Mucosa of stomach (tissue), 1 donor: ENCODE measurements around the gene CRNN.

Experiments
- H3K27me3 ChIP-seq: one replicate; pipeline ENCODE4 v1.7.0; 2013; ENCODE audit warnings: mild to moderate bottlenecking, low read length; ENCODE audit not compliant: control insufficient read depth, insufficient read depth
- H3K36me3 ChIP-seq: one replicate; pipeline ENCODE4 v1.7.0; 2013; ENCODE audit warnings: low read length; ENCODE audit not compliant: control insufficient read depth, insufficient read depth
- H3K4me1 ChIP-seq: one replicate; pipeline ENCODE4 v1.7.0; 2013; ENCODE audit warnings: mild to moderate bottlenecking, low read length; ENCODE audit not compliant: control insufficient read depth, insufficient read depth
- H3K4me3 ChIP-seq: one replicate; pipeline ENCODE4 v1.7.0; 2013; ENCODE audit warnings: low read length
- H3K9ac ChIP-seq: one replicate; pipeline ENCODE4 v1.7.0; 2013; ENCODE audit warnings: mild to moderate bottlenecking, low read length, moderate library complexity
- H3K9me3 ChIP-seq: one replicate; pipeline ENCODE4 v1.7.0; 2013; ENCODE audit warnings: mild to moderate bottlenecking, low read length, moderate library complexity; ENCODE audit not compliant: control insufficient read depth
- donor health status: Pancreatic carcinoma.

The CRNN gene

DNA sequence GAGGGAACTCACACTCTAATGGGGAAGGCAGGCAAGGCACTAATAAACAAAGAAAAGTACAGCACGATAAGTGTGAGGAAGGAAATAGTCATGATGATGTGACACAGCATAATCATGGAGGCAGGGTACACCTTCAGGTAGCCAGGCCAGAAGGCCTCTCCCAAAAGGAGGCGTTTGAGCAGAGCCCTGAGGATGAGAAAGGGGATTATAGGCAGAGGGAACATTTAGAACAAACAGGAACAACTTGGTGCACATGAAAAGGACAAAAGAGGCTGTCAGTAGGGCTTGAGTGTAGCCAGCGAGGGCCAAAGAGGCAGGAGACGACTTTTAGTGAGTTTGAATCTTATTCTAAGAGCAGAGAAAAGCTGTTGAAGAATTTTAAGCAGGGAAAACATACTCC, 33.4 kb upstream of the CRNN start:
- no peaks in the 10 kb centered on the region for H3K36me3 ChIP-seq
- H3K4me1 ChIP-seq = peaks cover 6% of the 10 kb centered on the region
- no peak overlapping the region for H3K9ac ChIP-seq
- no peaks in the 10 kb centered on the region for H3K9me3 ChIP-seq
- H3K27me3 ChIP-seq = no peaks in the 10 kb centered on the region
- no peak overlapping the region for H3K4me3 ChIP-seq

DNA sequence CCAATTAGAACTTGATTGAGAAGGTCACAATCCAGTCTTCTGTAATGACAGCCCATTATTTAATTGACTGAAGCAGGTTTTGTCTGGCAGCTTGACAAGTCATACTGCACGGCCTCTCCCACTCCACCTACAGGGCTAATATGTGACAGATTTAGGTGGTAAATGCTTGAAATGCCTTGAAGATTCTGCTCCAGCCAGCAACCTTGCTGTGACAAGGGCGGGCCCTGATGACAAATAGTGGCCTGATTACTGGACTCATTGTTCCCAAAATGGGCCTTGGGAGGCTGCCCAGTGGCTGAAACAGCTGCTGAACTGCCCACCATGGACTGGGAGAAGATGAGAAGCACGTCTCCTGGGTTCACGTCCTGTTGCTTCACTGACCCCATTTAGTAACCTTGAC, 30.0 kb upstream of the CRNN start:
- Histone ChIP-seq H3K27me3 (peaks cover under 1% of the 10 kb centered on the region), H3K36me3 (no peaks in the 10 kb centered on the region), H3K9ac (no peak overlapping the region), H3K9me3 (no peaks in the 10 kb centered on the region), H3K4me3 (no peak overlapping the region), H3K4me1 (peaks cover 14% of the 10 kb centered on the region)

DNA sequence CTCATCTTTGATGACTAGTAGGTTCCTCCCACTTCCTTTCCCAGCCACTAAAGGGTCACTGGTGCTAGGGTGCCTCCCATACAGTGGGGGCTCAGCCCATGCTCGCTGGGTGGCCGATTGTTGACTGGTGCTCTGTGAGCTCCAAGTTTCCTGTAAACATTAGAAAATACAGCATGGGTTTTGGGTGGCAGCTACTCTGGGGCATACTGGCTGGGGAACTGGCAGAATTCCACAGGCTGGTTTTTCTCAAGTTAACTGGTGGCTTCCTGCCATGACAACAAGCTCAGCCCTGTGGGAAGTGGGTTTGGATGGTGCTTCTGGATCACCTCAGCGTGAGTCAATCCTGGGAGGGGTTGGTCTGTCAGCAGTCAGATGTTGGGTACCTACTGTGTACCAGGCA, 28.7 kb upstream of the CRNN start:
- H3K4me1 ChIP-seq = peaks cover 14% of the 10 kb centered on the region
- H3K27me3 ChIP-seq = peaks cover 5% of the 10 kb centered on the region
- H3K9me3 ChIP-seq = no peaks in the 10 kb centered on the region
- H3K9ac ChIP-seq = no peak overlapping the region
- H3K4me3 ChIP-seq = no peak overlapping the region
- H3K36me3 ChIP-seq = no peaks in the 10 kb centered on the region

DNA sequence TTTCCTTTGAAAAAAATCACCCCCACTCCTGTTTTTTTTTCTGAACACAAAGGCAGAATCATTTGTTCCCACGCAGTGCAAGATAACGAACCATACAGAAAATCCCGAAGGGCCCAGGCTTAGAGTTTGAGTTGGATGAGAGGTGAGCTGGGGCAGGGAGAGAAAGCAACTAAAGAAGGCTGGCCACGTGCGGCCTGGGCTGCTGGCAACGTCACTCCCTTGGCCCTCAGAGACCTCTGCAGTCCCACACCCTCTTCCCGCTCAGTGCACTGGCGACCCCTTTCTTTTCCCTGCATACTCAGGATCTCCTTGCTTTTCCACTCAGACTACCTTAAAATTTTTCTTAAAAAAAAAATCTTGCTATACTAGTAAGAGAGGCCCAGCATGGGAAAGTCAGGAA, 28.2 kb upstream of the CRNN start:
- H3K9me3 ChIP-seq = no peaks in the 10 kb centered on the region
- no peaks in the 10 kb centered on the region for H3K36me3 ChIP-seq
- H3K4me1 ChIP-seq = peaks cover 16% of the 10 kb centered on the region
- no peak overlapping the region for H3K4me3 ChIP-seq
- no peak overlapping the region for H3K9ac ChIP-seq
- H3K27me3 ChIP-seq = peaks cover 5% of the 10 kb centered on the region

DNA sequence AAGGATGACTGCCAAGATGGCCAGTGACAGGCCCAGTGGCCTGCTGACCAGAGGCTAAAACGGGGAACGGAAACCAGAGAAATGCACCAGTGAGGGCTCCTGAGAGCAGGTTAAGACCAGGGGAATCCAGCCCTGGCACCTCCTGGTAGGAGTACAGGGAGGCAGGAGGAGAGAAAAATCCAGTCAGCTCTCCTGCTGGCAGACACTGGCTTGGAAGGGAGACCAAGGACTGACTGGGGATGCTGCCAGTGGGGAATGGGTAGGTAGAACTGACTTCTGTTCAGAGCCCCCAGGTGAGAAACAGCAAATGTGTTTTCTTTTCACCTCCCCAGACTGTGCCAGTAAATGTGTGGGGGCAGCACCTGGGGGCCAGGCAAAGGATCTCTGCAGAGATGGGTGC, 27.7 kb upstream of the CRNN start:
- Histone ChIP-seq H3K4me1 (peaks cover 22% of the 10 kb centered on the region), H3K9me3 (no peaks in the 10 kb centered on the region), H3K36me3 (no peaks in the 10 kb centered on the region)

DNA sequence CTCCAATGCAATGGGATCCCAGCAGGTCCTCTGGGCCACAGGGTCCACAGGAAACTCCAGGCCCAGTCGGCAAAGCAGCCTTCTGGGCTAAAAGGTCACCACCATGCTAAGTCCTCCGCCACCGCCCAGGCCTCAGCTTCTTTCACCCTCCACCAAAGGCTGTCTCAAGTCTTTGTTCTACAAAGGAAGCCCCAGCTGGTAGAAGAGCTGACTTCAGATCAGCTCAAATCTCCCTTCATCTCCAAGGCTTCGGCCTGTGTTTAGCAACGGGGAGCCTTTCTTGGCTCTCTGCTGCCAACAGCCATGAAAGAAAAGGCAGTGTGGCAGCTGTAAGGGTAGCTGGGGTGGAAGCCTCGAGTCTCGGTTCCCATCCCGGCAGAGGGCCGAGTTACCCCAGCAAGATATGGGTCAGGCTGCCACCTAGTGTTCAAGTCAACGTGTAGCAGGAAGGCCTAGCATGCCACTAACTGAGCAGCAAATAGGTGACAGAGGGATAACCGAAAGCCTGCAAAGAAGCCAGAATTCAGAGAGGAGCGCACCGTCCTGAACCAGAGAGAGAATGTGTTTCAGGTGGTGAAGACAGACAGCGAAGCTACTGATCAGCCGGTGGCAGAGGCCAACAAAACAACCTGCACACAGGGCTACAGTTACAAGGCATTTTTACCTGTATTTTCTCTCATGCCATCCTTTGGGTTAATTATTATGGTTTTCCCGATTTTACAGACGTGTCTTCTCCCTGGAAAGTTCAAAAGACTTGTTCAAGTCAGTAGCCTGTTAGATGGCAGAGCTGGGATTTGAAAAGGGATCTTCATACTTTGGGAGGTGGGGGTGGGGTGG, 26.8 kb upstream of the CRNN start:
- H3K36me3 ChIP-seq = no peaks in the 10 kb centered on the region
- H3K9me3 ChIP-seq = no peaks in the 10 kb centered on the region
- H3K4me3 ChIP-seq = no peak overlapping the region
- no peak overlapping the region for H3K9ac ChIP-seq
- peaks cover 5% of the 10 kb centered on the region for H3K27me3 ChIP-seq
- peaks cover 25% of the 10 kb centered on the region for H3K4me1 ChIP-seq

More for the DNA sequence above, 27.7 kb upstream of the CRNN start:
- Histone ChIP-seq H3K9ac (no peak overlapping the region), H3K4me3 (no peak overlapping the region), H3K27me3 (peaks cover 5% of the 10 kb centered on the region)

- peaks cover 17% of the 10 kb centered on the region for H3K4me1 ChIP-seq
- no peaks in the 10 kb centered on the region for H3K36me3 ChIP-seq
Measured at GRCh38 chr1:152436593-152437496, 22.8 kb upstream of the CRNN start.

DNA sequence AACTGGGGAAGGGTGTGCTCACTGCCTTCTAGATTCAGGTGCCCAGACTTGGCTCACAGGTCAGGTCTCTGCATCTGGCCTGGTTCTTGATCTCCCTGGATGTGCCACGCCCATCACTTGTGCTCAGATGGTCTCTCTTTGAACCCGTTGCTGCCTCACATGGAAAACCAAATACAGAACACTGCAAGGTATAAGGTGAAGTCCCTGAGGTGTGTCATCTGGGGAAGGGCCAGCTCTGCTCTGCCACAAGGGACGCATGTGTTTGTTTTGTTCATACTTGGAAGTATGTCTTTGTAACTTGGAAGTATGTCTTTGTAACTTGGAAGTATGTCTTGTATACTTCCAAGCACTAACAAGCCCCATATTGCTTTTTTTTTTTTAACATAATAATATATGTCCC, 13.4 kb upstream of the CRNN start:
- H3K4me1 ChIP-seq = no peaks in the 10 kb centered on the region
- H3K4me3 ChIP-seq = no peak overlapping the region
- H3K27me3 ChIP-seq = no peaks in the 10 kb centered on the region
- no peaks in the 10 kb centered on the region for H3K36me3 ChIP-seq
- no peak overlapping the region for H3K9ac ChIP-seq
- H3K9me3 ChIP-seq = no peaks in the 10 kb centered on the region

More at GRCh38 chr1:152436593-152437496, 22.8 kb upstream of the CRNN start:
- H3K27me3 ChIP-seq = peaks cover 5% of the 10 kb centered on the region
- no peak overlapping the region for H3K4me3 ChIP-seq
- no peak overlapping the region for H3K9ac ChIP-seq
- no peaks in the 10 kb centered on the region for H3K9me3 ChIP-seq

GRCh38 chr1:152426731-152427130, 12.7 kb upstream of the CRNN start:
- H3K4me3 ChIP-seq = no peak overlapping the region

GRCh38 chr1:152419917-152420316, 5.9 kb upstream of the CRNN start:
- no peak overlapping the region for H3K9ac ChIP-seq
- no peaks in the 10 kb centered on the region for H3K9me3 ChIP-seq
- H3K36me3 ChIP-seq = no peaks in the 10 kb centered on the region
- H3K4me3 ChIP-seq = no peak overlapping the region
- H3K27me3 ChIP-seq = no peaks in the 10 kb centered on the region
- H3K4me1 ChIP-seq = no peaks in the 10 kb centered on the region

More at GRCh38 chr1:152426731-152427130, 12.7 kb upstream of the CRNN start:
- Histone ChIP-seq H3K9me3 (no peaks in the 10 kb centered on the region), H3K4me1 (no peaks in the 10 kb centered on the region), H3K9ac (no peak overlapping the region), H3K27me3 (no peaks in the 10 kb centered on the region), H3K36me3 (no peaks in the 10 kb centered on the region)

GRCh38 chr1:152415454-152416227, 1.6 kb upstream of the CRNN start:
- no peaks in the 10 kb centered on the region for H3K9me3 ChIP-seq
- no peaks in the 10 kb centered on the region for H3K36me3 ChIP-seq
- H3K4me3 ChIP-seq = no peak overlapping the region
- no peaks in the 10 kb centered on the region for H3K4me1 ChIP-seq
- no peak overlapping the region for H3K9ac ChIP-seq
- no peaks in the 10 kb centered on the region for H3K27me3 ChIP-seq
